Measurements from ENCODE around the gene ZNF574.

DNA sequence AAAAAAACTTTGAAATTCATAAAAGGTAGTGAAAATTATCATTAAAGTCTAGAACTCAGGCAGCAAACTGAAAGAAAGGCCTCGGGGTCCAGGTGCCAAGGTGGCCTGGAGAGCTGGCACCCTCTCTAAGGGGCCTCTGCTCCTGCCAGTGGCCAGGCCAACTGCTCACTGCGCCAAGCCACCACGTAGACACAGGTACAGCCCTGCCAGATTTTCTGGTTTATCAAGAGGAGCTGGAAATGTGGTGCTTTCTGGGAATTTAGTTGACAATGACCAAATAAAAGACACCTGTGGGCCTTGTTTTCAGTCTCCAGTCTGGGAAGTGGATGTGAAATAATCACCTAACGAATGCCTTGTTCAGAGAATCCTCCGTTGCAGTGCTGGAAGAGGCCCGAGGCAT is 22.8 kb downstream of the ZNF574 start:
- TF ChIP-seq, protein P1, sequence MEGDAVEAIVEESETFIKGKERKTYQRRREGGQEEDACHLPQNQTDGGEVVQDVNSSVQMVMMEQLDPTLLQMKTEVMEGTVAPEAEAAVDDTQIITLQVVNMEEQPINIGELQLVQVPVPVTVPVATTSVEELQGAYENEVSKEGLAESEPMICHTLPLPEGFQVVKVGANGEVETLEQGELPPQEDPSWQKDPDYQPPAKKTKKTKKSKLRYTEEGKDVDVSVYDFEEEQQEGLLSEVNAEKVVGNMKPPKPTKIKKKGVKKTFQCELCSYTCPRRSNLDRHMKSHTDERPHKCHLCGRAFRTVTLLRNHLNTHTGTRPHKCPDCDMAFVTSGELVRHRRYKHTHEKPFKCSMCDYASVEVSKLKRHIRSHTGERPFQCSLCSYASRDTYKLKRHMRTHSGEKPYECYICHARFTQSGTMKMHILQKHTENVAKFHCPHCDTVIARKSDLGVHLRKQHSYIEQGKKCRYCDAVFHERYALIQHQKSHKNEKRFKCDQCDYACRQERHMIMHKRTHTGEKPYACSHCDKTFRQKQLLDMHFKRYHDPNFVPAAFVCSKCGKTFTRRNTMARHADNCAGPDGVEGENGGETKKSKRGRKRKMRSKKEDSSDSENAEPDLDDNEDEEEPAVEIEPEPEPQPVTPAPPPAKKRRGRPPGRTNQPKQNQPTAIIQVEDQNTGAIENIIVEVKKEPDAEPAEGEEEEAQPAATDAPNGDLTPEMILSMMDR (IDR thresholded peaks at IDR 0.05) = no peak
- TF ChIP-seq POLR2AphosphoS5 (IDR thresholded peaks at IDR 0.05) (no peak), POLR2A (IDR thresholded peaks at IDR 0.05; ENCODE audit: low read depth) (no peak), EP300 (IDR thresholded peaks at IDR 0.05) (no peak)
